ENCODE measurements around the gene UNC13D. TPM values are rescaled to one million over a fixed set of nuclear protein-coding genes. Genes with fewer than 3 reads are reported as not detected.

Gene UNC13D
- total RNA-seq, 1 experiment from 2014 or later = 9.0 TPM

DNA sequence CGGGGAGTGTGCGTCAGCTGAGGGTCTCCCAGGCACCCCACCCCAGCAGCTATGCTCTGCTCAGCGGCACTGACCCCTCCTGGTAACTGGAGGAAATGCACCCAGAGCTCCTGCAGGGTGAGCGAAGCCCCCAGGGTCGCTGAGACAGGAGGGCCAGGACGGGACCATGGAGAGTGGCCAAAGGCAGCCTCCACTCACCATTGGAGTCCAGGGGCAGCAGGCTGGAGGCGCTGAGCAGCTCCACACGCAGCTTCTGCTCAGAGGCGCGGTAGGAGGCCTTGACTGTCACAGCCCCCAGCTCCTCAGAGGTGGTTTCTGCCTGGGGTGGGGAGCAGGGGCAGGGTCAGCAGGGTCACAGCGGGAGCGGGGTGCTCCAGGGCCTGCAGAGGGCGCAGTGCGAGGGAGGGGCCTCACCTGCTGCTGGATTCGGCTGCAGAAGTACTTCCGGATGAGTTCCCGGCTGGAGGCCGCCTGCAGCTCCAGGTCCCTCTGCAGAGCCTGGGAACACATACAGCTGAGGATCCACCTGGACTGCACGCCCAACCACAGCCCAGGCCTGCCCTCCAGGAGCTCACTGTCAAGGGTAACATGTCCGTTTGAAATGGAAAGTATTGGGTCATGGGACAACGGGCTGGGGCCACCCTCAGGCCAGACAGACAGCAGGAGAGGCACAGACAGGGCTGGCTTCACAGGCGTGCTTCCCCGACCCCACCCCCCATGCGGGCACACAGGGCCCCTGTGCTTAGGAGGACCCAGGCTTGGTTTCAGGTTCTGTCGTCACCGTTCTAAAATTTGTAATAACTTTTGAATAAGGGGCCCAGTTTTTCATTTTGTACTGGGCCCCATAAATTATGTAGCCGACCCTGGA is 13.8 kb downstream of the UNC13D start:
- no peaks in the 10 kb centered on the region for H3K27me3 ChIP-seq (replicated peaks; ENCODE audit: control insufficient read depth, insufficient read depth, low read length)
- intact Hi-C loops (cut with micrococcal nuclease; ENCODE audit: unreplicated experiment) = no loop called here
- H3K4me1 Mint-ChIP-seq (ENCODE audit: low read depth, unreplicated experiment) = peaks cover 11% of the 10 kb centered on the region
- peaks cover 4% of the 10 kb centered on the region; the same call in 1 of the 2 replicates for H3K4me1 ChIP-seq
- ChIA-PET CTCF (interaction anchor here (0.6 to 1.9 kb wide), 8 partner anchors 9 to 67 kb away, joined by 3 to 11 read pairs (median 4); partner anchors contain the start of genes UNC13D and WBP2), POLR2A (no interaction called here)
- H3K27me3 Mint-ChIP-seq (ENCODE audit: insufficient read depth, unreplicated experiment) = no peaks in the 10 kb centered on the region
- H3K9me3 ChIP-seq = no peaks in the 10 kb centered on the region
- no peak overlapping the region for H3K4me3 Mint-ChIP-seq (ENCODE audit: unreplicated experiment)
- H3K4me3 ChIP-seq (ENCODE audit: low read depth, low read length) = no peak overlapping the region
- no TSS peak for BruUV-seq (replicated peaks)
- no peaks in the 10 kb centered on the region for H3K9me3 Mint-ChIP-seq (ENCODE audit: unreplicated experiment)
- peak in 1 of 2 experiments; percentile 50 for DNase-seq
- H3K27ac Mint-ChIP-seq (ENCODE audit: unreplicated experiment) = no peak overlapping the region
- TF ChIP-seq, protein P1, sequence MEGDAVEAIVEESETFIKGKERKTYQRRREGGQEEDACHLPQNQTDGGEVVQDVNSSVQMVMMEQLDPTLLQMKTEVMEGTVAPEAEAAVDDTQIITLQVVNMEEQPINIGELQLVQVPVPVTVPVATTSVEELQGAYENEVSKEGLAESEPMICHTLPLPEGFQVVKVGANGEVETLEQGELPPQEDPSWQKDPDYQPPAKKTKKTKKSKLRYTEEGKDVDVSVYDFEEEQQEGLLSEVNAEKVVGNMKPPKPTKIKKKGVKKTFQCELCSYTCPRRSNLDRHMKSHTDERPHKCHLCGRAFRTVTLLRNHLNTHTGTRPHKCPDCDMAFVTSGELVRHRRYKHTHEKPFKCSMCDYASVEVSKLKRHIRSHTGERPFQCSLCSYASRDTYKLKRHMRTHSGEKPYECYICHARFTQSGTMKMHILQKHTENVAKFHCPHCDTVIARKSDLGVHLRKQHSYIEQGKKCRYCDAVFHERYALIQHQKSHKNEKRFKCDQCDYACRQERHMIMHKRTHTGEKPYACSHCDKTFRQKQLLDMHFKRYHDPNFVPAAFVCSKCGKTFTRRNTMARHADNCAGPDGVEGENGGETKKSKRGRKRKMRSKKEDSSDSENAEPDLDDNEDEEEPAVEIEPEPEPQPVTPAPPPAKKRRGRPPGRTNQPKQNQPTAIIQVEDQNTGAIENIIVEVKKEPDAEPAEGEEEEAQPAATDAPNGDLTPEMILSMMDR (IDR thresholded peaks at IDR 0.05; ENCODE audit: insufficient read depth in 1 of 2, low read depth in 1 of 2, low read length in 1 of 2, severe bottlenecking in 1 of 2, unreplicated experiment in 1 of 2) = peak; percentile 36 to 65
- H3K36me3 ChIP-seq (ENCODE audit: control insufficient read depth, insufficient read depth, low read length) = no peaks in the 10 kb centered on the region; the same call in 1 of the 2 replicates
- peaks cover 21% of the 10 kb centered on the region for H3K36me3 Mint-ChIP-seq (ENCODE audit: insufficient read depth, unreplicated experiment)

DNA sequence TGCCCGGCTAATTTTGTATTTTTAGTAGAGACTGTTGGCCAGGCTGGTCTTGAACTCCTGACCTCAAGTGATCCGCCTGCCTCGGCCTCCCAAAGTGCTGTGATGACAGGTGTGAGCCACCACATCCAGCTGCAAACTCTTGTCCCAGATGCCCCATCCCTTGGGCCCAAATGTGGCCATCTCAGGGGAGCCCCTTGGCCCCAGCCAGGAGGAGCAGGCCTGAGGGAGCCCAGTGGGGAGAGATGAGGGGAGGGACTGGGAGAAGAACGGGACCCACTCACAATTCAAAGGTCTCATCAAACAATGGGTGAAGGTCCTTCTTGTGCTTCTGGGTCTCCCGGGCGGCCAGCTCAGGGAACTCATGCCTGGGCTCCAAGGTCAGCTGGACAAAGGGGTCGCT is 14.5 kb downstream of the UNC13D start:
- no peak for DNase-seq
- ChIA-PET POLR2A (no interaction called here), CTCF (interaction anchor here (0.6 to 1.9 kb wide), 8 partner anchors 9 to 66 kb away, joined by 3 to 11 read pairs (median 4); partner anchors contain the start of genes UNC13D and WBP2)
- BruUV-seq (replicated peaks) = no TSS peak
- no peak overlapping the region for H3K4me3 Mint-ChIP-seq (ENCODE audit: unreplicated experiment)
- no peaks in the 10 kb centered on the region for H3K27me3 ChIP-seq (replicated peaks; ENCODE audit: control insufficient read depth, insufficient read depth, low read length)
- H3K27ac Mint-ChIP-seq (ENCODE audit: unreplicated experiment) = no peak overlapping the region
- H3K36me3 ChIP-seq (ENCODE audit: control insufficient read depth, insufficient read depth, low read length) = no peaks in the 10 kb centered on the region; the same call in 1 of the 2 replicates
- H3K36me3 Mint-ChIP-seq (ENCODE audit: insufficient read depth, unreplicated experiment) = peaks cover 21% of the 10 kb centered on the region
- no peaks in the 10 kb centered on the region for H3K27me3 Mint-ChIP-seq (ENCODE audit: insufficient read depth, unreplicated experiment)
- TF ChIP-seq, protein P1 (IDR thresholded peaks at IDR 0.05; ENCODE audit: insufficient read depth in 1 of 2, low read depth in 1 of 2, low read length in 1 of 2, severe bottlenecking in 1 of 2, unreplicated experiment in 1 of 2) = no peak
- no peaks in the 10 kb centered on the region for H3K9me3 Mint-ChIP-seq (ENCODE audit: unreplicated experiment)
- intact Hi-C loops (cut with micrococcal nuclease; ENCODE audit: unreplicated experiment) = loop anchor here (5.0 kb wide), 1 partner anchor 42 kb away; no protein-coding TSS in a partner anchor
- H3K4me1 ChIP-seq = peaks cover 4% of the 10 kb centered on the region; the same call in 1 of the 2 replicates
- H3K4me1 Mint-ChIP-seq (ENCODE audit: low read depth, unreplicated experiment) = peaks cover 11% of the 10 kb centered on the region
- H3K9me3 ChIP-seq = no peaks in the 10 kb centered on the region
- H3K4me3 ChIP-seq (ENCODE audit: low read depth, low read length) = no peak overlapping the region

DNA sequence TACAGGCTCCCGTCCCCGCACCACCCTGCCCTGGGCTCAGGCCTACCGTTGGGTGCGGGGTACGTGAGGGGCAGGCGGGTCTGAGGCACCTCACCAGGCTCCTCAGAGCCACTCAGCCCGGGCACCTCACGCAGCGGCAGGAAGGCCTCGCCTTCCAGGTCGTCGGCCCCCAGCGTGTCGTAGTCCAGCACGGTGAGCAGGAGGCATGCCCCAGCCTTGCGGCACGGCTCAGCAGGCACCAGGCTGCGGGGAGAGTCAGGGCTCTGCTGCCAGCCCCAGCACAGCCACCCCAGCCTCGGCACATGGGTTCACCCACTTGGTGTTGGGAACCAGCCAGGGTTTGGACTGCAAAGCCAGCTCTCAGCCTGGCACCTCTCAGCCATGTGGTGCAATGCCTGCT is 15.5 kb downstream of the UNC13D start:
- no peaks in the 10 kb centered on the region; the same call in 1 of the 2 replicates for H3K36me3 ChIP-seq (ENCODE audit: control insufficient read depth, insufficient read depth, low read length)
- POLR2A ChIA-PET = no interaction called here
- intact Hi-C loops (cut with micrococcal nuclease; ENCODE audit: unreplicated experiment) = loop anchor here (5.0 kb wide), 1 partner anchor 41 kb away; no protein-coding TSS in a partner anchor

More for the DNA sequence above, 15.5 kb downstream of the UNC13D start:
- Mint-ChIP-seq H3K36me3 (ENCODE audit: insufficient read depth, unreplicated experiment) (peaks cover 21% of the 10 kb centered on the region), H3K4me3 (ENCODE audit: unreplicated experiment) (no peak overlapping the region), H3K4me1 (ENCODE audit: low read depth, unreplicated experiment) (peaks cover 11% of the 10 kb centered on the region), H3K9me3 (ENCODE audit: unreplicated experiment) (no peaks in the 10 kb centered on the region), H3K27me3 (ENCODE audit: insufficient read depth, unreplicated experiment) (no peaks in the 10 kb centered on the region), H3K27ac (ENCODE audit: unreplicated experiment) (no peak overlapping the region)
- Histone ChIP-seq H3K4me3 (ENCODE audit: low read depth, low read length) (no peak overlapping the region), H3K27me3 (replicated peaks; ENCODE audit: control insufficient read depth, insufficient read depth, low read length) (no peaks in the 10 kb centered on the region), H3K9me3 (no peaks in the 10 kb centered on the region), H3K4me1 (peaks cover 4% of the 10 kb centered on the region; the same call in 1 of the 2 replicates)
- CTCF ChIA-PET = no interaction called here
- TF ChIP-seq, protein P1 (IDR thresholded peaks at IDR 0.05; ENCODE audit: insufficient read depth in 1 of 2, low read depth in 1 of 2, low read length in 1 of 2, severe bottlenecking in 1 of 2, unreplicated experiment in 1 of 2) = no peak
- no TSS peak for BruUV-seq (replicated peaks)
- no peak for DNase-seq
